MG63 (cell line): Measurements from ENCODE around the gene SMAD5. TPM values are rescaled to one million over a fixed set of nuclear protein-coding genes. Genes with fewer than 3 reads are reported as not detected.
A peak's percentile ranks its signal among the peaks of the same experiment; 100 is the strongest.

Source experiments
- DNase-seq: peaks from one replicate; pipeline ENCODE4 v3.0.0-alpha.2; 2020
- H3K27me3 ChIP-seq: fragments of 250-450 bp; sonication (Bioruptor Pico); 2 replicates; pipeline ENCODE4 v1.5.1; 2020; ENCODE audit warnings: mild to moderate bottlenecking, moderate library complexity
- H3K36me3 ChIP-seq: fragments of 250-450 bp; sonication (Bioruptor Pico); 2 replicates; pipeline ENCODE4 v1.5.1; 2020; ENCODE audit warnings: mild to moderate bottlenecking, moderate library complexity
- H3K4me3 ChIP-seq: fragments of 250-450 bp; sonication (Bioruptor Pico); 2 replicates; pipeline ENCODE4 v1.5.1; 2020; ENCODE audit warnings: mild to moderate bottlenecking, moderate library complexity
- H3K9me3 ChIP-seq: fragments of 250-450 bp; sonication (Bioruptor Pico); 2 replicates; pipeline ENCODE4 v1.5.1; 2020; ENCODE audit warnings: mild to moderate bottlenecking, moderate library complexity
- total RNA-seq: library from RNA; depleted of rRNA; stranded (reverse); fragments of >200 nt; shearing (Covaris generic); gene quantifications from 2 replicates; pipeline ENCODE4 v1.2.3, GENCODE V29; 2014; ENCODE audit warnings: low replicate concordance

Gene SMAD5
- total RNA-seq, 1 experiment from 2014 or later = 46.4 TPM

- Histone ChIP-seq H3K9me3 (no peaks in the 10 kb centered on the region), H3K27me3 (peaks cover 1% of the 10 kb centered on the region), H3K36me3 (no peaks in the 10 kb centered on the region), H3K4me3 (no peak overlapping the region)
- DNase-seq = no peak
These were observed 65.8 kb downstream of the SMAD5 start for GRCh38 chr5:136198453-136198852.

- no peak overlapping the region for H3K4me3 ChIP-seq
- H3K9me3 ChIP-seq = no peaks in the 10 kb centered on the region
- no peak for DNase-seq
- no peaks in the 10 kb centered on the region for H3K36me3 ChIP-seq
- H3K27me3 ChIP-seq = no peaks in the 10 kb centered on the region
These were observed 66.8 kb downstream of the SMAD5 start for GRCh38 chr5:136199408-136199807.

- Histone ChIP-seq H3K27me3 (no peaks in the 10 kb centered on the region), H3K4me3 (no peak overlapping the region), H3K9me3 (no peaks in the 10 kb centered on the region), H3K36me3 (no peaks in the 10 kb centered on the region)
- DNase-seq = no peak
These were observed 67.5 kb downstream of the SMAD5 start for GRCh38 chr5:136200130-136200529.

- DNase-seq = no peak
- no peaks in the 10 kb centered on the region for H3K27me3 ChIP-seq
- no peaks in the 10 kb centered on the region for H3K36me3 ChIP-seq
- no peak overlapping the region for H3K4me3 ChIP-seq
- H3K9me3 ChIP-seq = no peaks in the 10 kb centered on the region
These were observed 68.1 kb downstream of the SMAD5 start for GRCh38 chr5:136200761-136201160.

- Histone ChIP-seq H3K4me3 (no peak overlapping the region), H3K36me3 (no peaks in the 10 kb centered on the region), H3K27me3 (no peaks in the 10 kb centered on the region), H3K9me3 (no peaks in the 10 kb centered on the region)
- DNase-seq = no peak
These were observed 69.2 kb downstream of the SMAD5 start for GRCh38 chr5:136201870-136202269.

GRCh38 chr5:136202469-136203205 is 70.0 kb downstream of the SMAD5 start:
- DNase-seq = no peak
- Histone ChIP-seq H3K36me3 (no peaks in the 10 kb centered on the region), H3K4me3 (no peak overlapping the region), H3K27me3 (no peaks in the 10 kb centered on the region), H3K9me3 (no peaks in the 10 kb centered on the region)

- no peak for DNase-seq
- Histone ChIP-seq H3K4me3 (no peak overlapping the region), H3K27me3 (no peaks in the 10 kb centered on the region), H3K9me3 (no peaks in the 10 kb centered on the region), H3K36me3 (no peaks in the 10 kb centered on the region)
These were observed 70.8 kb downstream of the SMAD5 start for GRCh38 chr5:136203303-136203922.

- Histone ChIP-seq H3K9me3 (no peaks in the 10 kb centered on the region), H3K4me3 (no peak overlapping the region), H3K36me3 (no peaks in the 10 kb centered on the region), H3K27me3 (no peaks in the 10 kb centered on the region)
- no peak for DNase-seq
These were observed 72.5 kb downstream of the SMAD5 start for GRCh38 chr5:136205061-136205702.

GRCh38 chr5:136205941-136206340 is 73.3 kb downstream of the SMAD5 start:
- Histone ChIP-seq H3K27me3 (no peaks in the 10 kb centered on the region), H3K4me3 (no peak overlapping the region), H3K36me3 (no peaks in the 10 kb centered on the region), H3K9me3 (no peaks in the 10 kb centered on the region)
- no peak for DNase-seq

- Histone ChIP-seq H3K36me3 (no peaks in the 10 kb centered on the region), H3K4me3 (no peak overlapping the region), H3K9me3 (no peaks in the 10 kb centered on the region), H3K27me3 (no peaks in the 10 kb centered on the region)
- DNase-seq = no peak
These were observed 73.7 kb downstream of the SMAD5 start for GRCh38 chr5:136206361-136206760.

- DNase-seq = no peak
- Histone ChIP-seq H3K36me3 (no peaks in the 10 kb centered on the region), H3K27me3 (no peaks in the 10 kb centered on the region), H3K4me3 (no peak overlapping the region), H3K9me3 (no peaks in the 10 kb centered on the region)
These were observed 75.0 kb downstream of the SMAD5 start for GRCh38 chr5:136207631-136208030.

- Histone ChIP-seq H3K27me3 (peaks cover 2% of the 10 kb centered on the region; the same call in 1 of the 2 replicates), H3K36me3 (no peaks in the 10 kb centered on the region), H3K9me3 (no peaks in the 10 kb centered on the region), H3K4me3 (no peak overlapping the region)
- DNase-seq = no peak
These were observed 76.3 kb downstream of the SMAD5 start for GRCh38 chr5:136208916-136209315.

GRCh38 chr5:136209346-136209910 is 76.8 kb downstream of the SMAD5 start:
- H3K27me3 ChIP-seq = peaks cover 5% of the 10 kb centered on the region; the same call in 1 of the 2 replicates
- H3K9me3 ChIP-seq = no peaks in the 10 kb centered on the region
- no peak for DNase-seq
- no peak overlapping the region for H3K4me3 ChIP-seq
- H3K36me3 ChIP-seq = no peaks in the 10 kb centered on the region

GRCh38 chr5:136210259-136210658 is 77.6 kb downstream of the SMAD5 start:
- Histone ChIP-seq H3K36me3 (no peaks in the 10 kb centered on the region), H3K9me3 (no peaks in the 10 kb centered on the region), H3K27me3 (peaks cover 8% of the 10 kb centered on the region; the same call in 1 of the 2 replicates), H3K4me3 (no peak overlapping the region)
- no peak for DNase-seq

- Histone ChIP-seq H3K9me3 (no peaks in the 10 kb centered on the region), H3K4me3 (no peak overlapping the region)
- DNase-seq = no peak
These were observed 78.8 kb downstream of the SMAD5 start for GRCh38 chr5:136211282-136212040.

GRCh38 chr5:136212252-136212721 is 79.6 kb downstream of the SMAD5 start:
- H3K4me3 ChIP-seq = no peak overlapping the region
- no peaks in the 10 kb centered on the region for H3K36me3 ChIP-seq
- peaks cover 8% of the 10 kb centered on the region; the same call in 1 of the 2 replicates for H3K27me3 ChIP-seq
- no peaks in the 10 kb centered on the region for H3K9me3 ChIP-seq
- peak; percentile 47 for DNase-seq

More at GRCh38 chr5:136211282-136212040, 78.8 kb downstream of the SMAD5 start:
- H3K36me3 ChIP-seq = no peaks in the 10 kb centered on the region
- H3K27me3 ChIP-seq = peaks cover 8% of the 10 kb centered on the region; the same call in 1 of the 2 replicates
